ENCODE data around the gene NXF3.
"Not testable (repeated sequence)": the region's sequence is repeated elsewhere in the genome, so short reads cannot be mapped to it uniquely, and the experiment has no call there.

Gene NXF3, protein sequence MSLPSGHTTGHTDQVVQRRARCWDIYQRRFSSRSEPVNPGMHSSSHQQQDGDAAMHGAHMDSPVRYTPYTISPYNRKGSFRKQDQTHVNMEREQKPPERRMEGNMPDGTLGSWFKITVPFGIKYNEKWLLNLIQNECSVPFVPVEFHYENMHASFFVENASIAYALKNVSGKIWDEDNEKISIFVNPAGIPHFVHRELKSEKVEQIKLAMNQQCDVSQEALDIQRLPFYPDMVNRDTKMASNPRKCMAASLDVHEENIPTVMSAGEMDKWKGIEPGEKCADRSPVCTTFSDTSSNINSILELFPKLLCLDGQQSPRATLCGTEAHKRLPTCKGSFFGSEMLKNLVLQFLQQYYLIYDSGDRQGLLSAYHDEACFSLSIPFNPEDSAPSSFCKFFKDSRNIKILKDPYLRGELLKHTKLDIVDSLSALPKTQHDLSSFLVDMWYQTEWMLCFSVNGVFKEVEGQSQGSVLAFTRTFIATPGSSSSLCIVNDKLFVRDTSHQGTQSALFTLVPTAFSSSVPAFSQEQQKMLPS

DNA sequence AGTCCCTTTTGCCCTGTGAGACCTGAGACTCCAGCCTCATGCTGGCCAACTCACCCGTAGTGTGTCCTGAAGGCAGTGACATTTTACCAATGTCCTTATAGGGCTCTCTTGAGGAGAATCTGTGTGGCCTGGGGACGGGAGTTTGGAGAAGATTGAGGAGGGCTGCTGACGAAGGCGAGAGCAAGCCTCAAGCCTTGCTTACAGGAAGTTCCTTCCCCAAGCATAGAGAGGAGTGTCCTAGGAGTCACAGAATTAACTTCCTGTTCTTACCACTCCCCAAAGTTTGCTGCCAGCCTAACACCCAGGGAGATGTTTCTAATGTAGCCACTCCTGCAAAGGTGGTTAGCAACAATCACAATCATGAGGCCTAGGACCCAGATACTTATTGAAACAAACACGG is at the start of gene NXF3:
NXF3 (minus strand) TSS at position 202 of the 400 bp plus-strand sequence; CDS start at position 82, 120 bp downstream.
- DNase-seq (ENCODE audit: low read depth) = no peak

DNA sequence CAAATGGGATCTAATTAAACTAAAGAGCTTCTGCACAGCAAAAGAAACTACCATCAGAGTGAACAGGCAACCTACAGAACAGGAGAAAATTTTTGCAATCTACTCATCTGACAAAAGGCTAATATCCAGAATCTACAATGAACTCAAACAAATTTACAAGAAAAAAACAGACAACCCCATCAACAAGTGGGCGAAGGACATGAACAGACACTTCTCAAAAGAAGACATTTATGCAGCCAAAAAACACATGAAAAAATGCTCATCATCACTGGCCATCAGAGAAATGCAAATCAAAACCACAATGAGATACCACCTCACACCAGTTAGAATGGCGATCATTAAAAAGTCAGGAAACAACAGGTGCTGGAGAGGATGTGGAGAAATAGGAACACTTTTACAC is 43.6 kb upstream of the NXF3 start:
- DNase-seq (ENCODE audit: low read depth) = not testable (repeated sequence)

GRCh38 chrX:103124284-103124683 is 31.3 kb upstream of the NXF3 start:
- DNase-seq (ENCODE audit: low read depth) = no peak

DNA sequence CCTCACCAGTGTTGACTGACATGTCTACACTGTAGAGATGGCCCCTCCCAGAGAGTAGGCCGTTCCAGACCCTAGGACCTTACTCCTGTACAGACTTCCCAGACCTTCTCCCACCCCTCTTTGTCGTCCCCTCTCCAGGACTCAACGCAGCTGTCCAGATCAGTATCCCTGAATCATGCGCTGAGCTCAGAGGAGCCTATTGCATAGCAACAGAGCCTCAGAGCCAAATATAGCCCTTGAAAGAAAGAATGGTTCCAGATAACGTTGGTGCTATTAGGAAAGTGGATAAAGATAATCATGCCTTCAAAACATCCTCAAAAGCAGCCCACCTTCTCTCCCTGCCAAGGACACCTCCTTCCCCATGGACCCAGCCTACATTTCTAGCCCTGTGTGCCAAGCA is 27.8 kb upstream of the NXF3 start:
- DNase-seq (ENCODE audit: low read depth) = no peak

DNA sequence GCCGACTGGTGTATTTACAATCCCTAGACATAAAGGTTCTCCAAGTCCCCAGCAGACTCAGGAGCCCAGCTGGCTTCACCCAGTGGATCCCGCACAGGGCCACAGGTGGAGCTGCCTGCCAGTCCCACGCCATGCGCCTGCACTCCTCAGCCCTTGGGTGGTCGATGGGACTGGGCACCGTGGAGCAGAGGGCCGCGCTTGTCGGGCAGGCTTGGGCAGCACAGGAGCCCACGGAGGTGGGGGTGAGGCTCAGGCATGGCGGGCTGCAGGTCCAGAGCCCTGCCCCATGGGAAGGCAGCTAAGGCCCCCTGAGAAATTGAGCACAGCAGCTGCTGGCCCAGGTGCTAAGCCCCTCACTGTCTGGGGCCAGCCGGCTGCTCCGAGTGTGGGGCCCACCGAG is 24.0 kb upstream of the NXF3 start:
- not testable (repeated sequence) for DNase-seq (ENCODE audit: low read depth)

DNA sequence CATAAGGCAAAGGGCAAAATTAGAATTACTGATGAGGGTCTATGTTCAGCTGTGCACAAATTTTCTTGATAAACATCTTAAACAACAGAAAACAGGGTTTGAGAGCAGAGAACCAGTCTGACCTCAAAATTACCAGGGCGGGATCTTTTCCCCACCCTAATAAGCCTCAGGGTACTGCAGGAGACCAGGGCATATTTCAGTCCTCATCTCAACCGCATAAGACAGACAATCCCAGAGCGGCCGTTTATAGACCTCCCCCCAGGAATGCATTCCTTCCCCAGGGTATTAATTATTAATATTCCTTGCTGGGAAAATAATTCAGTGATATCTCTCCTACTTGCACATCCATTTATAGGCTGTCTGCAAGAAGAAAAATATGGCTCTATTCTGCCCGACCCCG is 16.6 kb upstream of the NXF3 start:
- not testable (repeated sequence) for DNase-seq (ENCODE audit: low read depth)

DNA sequence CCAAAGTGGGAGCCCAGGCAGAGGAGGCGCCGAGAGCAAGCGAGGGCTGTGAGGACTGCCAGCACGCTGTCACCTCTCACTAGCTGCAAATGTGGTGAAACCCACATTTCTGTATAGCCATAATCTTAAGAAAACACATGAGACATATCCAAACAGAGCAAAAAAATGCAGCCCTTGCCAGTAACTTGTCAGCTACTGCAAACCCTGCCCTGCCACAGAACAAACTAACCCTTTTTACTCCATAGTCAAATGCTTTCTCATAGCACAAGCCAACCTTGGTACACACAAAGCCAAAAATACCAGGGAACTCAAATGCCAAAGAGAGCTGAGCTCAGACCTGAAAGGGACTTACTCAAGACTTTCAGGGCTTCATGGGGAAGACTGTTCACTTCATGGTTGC is 14.9 kb upstream of the NXF3 start:
- no peak for DNase-seq (ENCODE audit: low read depth)

DNA sequence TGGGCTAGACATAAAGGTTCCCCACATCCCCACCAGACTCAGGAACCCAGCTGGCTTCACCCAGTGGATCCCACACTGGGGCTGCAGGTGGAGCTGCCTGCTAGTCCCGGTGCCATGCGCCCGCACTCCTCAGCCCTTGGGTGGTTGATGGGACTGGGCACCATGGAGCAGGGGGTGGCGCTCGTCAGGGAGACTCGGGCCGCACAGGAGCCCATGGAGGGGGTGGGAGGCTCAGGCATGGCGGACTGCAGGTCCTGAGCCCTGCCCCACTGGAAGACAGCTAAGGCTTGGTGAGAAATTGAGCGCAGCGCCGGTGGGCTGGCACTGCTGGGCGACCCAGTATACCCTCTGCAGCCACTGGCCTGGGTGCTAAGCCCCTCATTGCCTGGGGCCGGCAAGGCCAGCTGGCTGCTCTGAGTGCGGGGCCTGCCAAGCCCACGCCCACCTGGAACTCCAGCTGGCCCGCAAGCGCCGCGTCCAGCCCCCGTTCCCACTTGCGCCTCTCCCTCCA is 14.3 kb upstream of the NXF3 start:
- not testable (repeated sequence) for DNase-seq (ENCODE audit: low read depth)

DNA sequence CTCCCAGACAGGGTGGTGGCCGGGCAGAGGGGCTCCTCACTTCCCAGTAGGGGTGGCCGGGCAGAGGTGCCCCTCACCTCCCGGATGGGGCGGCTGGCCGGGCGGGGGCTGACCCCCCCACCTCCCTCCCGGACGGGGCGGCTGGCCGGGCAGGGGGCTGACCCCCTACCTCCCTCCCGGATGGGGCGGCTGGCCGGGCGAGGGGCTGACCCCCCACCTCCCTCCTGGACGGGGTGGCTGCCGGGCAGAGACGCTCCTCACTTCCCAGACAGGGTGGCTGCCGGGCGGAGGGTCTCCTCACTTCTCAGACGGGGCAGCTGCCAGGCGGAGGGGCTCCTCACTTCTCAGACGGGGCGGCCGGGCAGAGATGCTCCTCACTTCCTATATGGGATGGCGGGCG is 11.4 kb upstream of the NXF3 start:
- not testable (repeated sequence) for DNase-seq (ENCODE audit: low read depth)

- DNase-seq (ENCODE audit: low read depth) = not testable (repeated sequence)
These were observed 10.9 kb upstream of the NXF3 start for GRCh38 chrX:103103866-103104265.

- DNase-seq (ENCODE audit: low read depth) = no peak
These were observed 8.5 kb upstream of the NXF3 start for GRCh38 chrX:103101299-103102042.

GRCh38 chrX:103100484-103100883 is 7.5 kb upstream of the NXF3 start:
- DNase-seq (ENCODE audit: low read depth) = no peak

DNA sequence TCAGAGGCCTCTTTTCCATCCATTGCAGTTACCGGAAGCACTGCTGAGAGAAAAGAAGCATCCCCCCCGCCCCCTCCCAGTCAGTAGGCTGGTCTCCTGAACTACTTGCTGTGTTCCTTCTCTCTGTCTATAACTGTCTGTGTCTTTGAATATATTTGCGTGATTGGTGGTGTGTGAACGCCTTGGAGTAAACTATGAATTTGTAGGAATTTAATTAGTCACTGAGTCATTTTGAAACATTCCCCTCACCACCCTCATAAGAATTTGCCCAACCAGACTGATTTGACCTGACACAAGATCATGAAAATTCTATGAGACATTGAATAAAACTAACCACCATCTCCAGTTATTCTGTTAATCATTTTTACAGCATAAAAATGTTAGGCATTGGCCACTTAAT is 6.7 kb upstream of the NXF3 start:
- DNase-seq (ENCODE audit: low read depth) = no peak

- DNase-seq (ENCODE audit: low read depth) = no peak
These were observed 5.5 kb upstream of the NXF3 start for GRCh38 chrX:103098488-103098887.

GRCh38 chrX:103081051-103081450 is 11.9 kb downstream of the NXF3 start:
- no peak for DNase-seq (ENCODE audit: low read depth)

DNA sequence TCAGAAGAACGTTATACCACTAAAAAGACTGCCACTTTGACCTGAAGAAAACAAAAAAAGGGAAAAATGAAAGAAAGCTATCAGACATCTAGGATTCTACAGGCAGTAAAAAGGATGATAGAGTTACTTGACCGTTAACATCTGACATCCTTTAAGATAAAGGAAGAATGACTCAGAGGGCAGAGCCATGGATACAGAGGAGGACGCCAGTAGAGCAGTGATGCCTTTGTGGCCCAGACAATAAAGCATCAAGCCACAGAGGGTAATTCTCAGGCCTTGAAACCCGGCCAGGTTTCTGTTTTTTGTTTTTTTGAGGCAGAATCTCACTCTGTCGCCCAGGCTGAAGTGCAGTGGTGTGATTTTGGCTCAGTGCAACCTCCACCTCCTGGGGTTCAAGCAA is 19.5 kb downstream of the NXF3 start:
- no peak for DNase-seq (ENCODE audit: low read depth)

DNA sequence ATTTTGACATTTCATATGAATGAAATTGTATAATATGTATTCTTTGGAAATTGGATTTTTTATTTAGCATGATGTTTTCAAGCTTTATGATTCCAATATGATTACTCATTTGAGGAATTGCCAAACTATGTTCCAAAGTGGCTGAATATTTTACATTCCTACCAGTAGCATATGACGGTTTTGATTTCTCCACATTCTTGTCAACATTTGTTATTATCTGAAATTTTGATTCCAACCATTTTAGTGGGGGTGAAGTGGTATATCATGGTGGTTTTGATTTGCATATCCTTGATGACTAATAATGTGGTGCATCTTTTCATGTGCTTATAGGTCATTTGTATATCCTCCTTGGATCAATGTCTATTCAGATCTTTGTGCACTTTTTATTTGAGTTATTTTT is 26.3 kb downstream of the NXF3 start:
- DNase-seq (ENCODE audit: low read depth) = no peak

GRCh38 chrX:103063918-103064434 is 29.0 kb downstream of the NXF3 start, which contains the start of gene BEX1:
BEX1 (minus strand) TSS chrX:103064171; CDS start chrX:103063274, 897 bp downstream.
- peak; percentile 4 for DNase-seq (ENCODE audit: low read depth)

GRCh38 chrX:103063191-103063845 is 29.6 kb downstream of the NXF3 start:
- DNase-seq (ENCODE audit: low read depth) = no peak

DNA sequence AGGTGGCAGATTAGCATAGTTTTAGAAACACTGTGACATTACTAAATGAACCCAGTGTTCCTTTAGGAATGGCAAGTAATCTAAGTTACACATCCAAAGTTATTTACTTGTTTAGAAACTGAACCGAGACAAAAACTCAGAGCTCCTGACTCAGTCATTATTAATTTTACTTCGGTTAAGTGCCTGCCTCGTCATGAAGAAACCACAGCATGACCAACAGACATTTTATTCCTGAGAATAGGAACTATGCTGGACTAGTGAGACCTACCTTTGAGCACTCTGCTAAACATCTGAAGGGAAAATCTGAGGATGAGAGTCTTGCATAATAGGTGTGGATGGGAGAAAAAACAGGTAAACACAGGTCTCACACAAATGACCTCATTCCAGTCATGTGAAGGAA is 31.5 kb downstream of the NXF3 start:
- DNase-seq (ENCODE audit: low read depth) = no peak

GRCh38 chrX:103056902-103057301 is 36.0 kb downstream of the NXF3 start:
- no peak for DNase-seq (ENCODE audit: low read depth)

DNA sequence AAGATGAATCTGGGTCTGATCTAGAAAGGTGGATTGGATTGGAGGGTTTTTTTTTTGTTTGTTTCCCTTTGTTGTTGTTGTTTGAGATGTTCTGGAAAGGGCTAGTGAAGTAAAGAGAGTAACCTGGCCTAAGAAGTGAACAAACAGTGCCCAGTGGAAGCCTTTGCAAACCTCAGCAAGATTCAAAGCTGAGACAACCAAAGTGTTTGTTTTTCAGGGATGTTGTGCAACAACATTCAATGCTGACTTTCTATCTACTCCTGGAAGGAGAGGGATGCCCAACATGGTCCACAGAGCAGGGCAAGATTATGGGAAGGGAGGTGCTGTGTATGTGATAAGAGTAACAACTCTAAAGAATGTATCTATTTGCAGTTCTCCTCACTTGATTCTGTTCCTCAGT is 40.3 kb downstream of the NXF3 start:
- no peak for DNase-seq (ENCODE audit: low read depth)
